Amniotic stem cell (primary cell): ENCODE measurements around the gene TNRC18.
"Not testable (repeated sequence)": the region's sequence is repeated elsewhere in the genome, so short reads cannot be mapped to it uniquely, and the experiment has no call there.

Experiments used
- DNase-seq: peaks from one replicate; lab custom pipeline; 2025; lab: John Stamatoyannopoulos, UW

TNRC18 gene

GRCh38 chr7:5375925-5376324, 47.7 kb downstream of the TNRC18 start:
- no peak for DNase-seq

GRCh38 chr7:5374464-5374863, 49.2 kb downstream of the TNRC18 start:
- DNase-seq = no peak

GRCh38 chr7:5373300-5373699, 50.3 kb downstream of the TNRC18 start:
- no peak for DNase-seq

- DNase-seq = no peak
These were observed 52.9 kb downstream of the TNRC18 start for GRCh38 chr7:5370454-5371353.

- no peak for DNase-seq
These were observed 56.0 kb downstream of the TNRC18 start for GRCh38 chr7:5367661-5368060.

- not testable (repeated sequence) for DNase-seq
These were observed 57.5 kb downstream of the TNRC18 start for GRCh38 chr7:5365976-5366625.

GRCh38 chr7:5363729-5364128, 59.9 kb downstream of the TNRC18 start:
- DNase-seq = no peak

- no peak for DNase-seq
These were observed 61.2 kb downstream of the TNRC18 start for GRCh38 chr7:5362466-5362865.

GRCh38 chr7:5361446-5362127, 62.0 kb downstream of the TNRC18 start:
- no peak for DNase-seq

GRCh38 chr7:5360971-5361370, 62.7 kb downstream of the TNRC18 start:
- DNase-seq = no peak

- DNase-seq = no peak
These were observed 63.2 kb downstream of the TNRC18 start for GRCh38 chr7:5360451-5360850.

- DNase-seq = not testable (repeated sequence)
These were observed 63.6 kb downstream of the TNRC18 start for GRCh38 chr7:5360021-5360420.

- no peak for DNase-seq
These were observed 64.3 kb downstream of the TNRC18 start for GRCh38 chr7:5359344-5359743.

GRCh38 chr7:5357951-5358350, 65.7 kb downstream of the TNRC18 start:
- DNase-seq = no peak

GRCh38 chr7:5356751-5357119, 66.9 kb downstream of the TNRC18 start:
- no peak for DNase-seq

- DNase-seq = no peak
These were observed 69.0 kb downstream of the TNRC18 start for GRCh38 chr7:5354460-5355232.

GRCh38 chr7:5352440-5353010, 71.1 kb downstream of the TNRC18 start:
- DNase-seq = no peak

- DNase-seq = no peak
These were observed 71.9 kb downstream of the TNRC18 start for GRCh38 chr7:5351507-5352265.

GRCh38 chr7:5350600-5351385, 72.8 kb downstream of the TNRC18 start:
- DNase-seq = no peak

GRCh38 chr7:5350174-5350463, 73.5 kb downstream of the TNRC18 start:
- no peak for DNase-seq
